Neural crest cell (in vitro differentiated cells): ENCODE data around the gene IPO13. TPM values are rescaled to one million over a fixed set of nuclear protein-coding genes. Genes with fewer than 3 reads are reported as not detected.

Experiments
- DNase-seq: peaks from one replicate; pipeline ENCODE4 v3.0.0; 2021; ENCODE audit warnings: low read depth, mixed read lengths, low spot score
- H3K27ac Mint-ChIP-seq: one replicate; pipeline ENCODE4 v1.8.0; 2021; ENCODE audit warnings: mild to moderate bottlenecking, mixed read lengths; ENCODE audit not compliant: unreplicated experiment
- H3K27me3 Mint-ChIP-seq: 2 replicates; pipeline ENCODE4 v1.8.0; 2021; ENCODE audit warnings: low read depth, mild to moderate bottlenecking, mixed read lengths
- H3K36me3 Mint-ChIP-seq: 2 replicates; pipeline ENCODE4 v1.8.0; 2021; ENCODE audit warnings: low read depth, mild to moderate bottlenecking, mixed read lengths
- H3K4me1 Mint-ChIP-seq: 2 replicates; pipeline ENCODE4 v1.8.0; 2021; ENCODE audit warnings: mixed read lengths
- H3K4me3 Mint-ChIP-seq: one replicate; pipeline ENCODE4 v1.8.0; 2021; ENCODE audit warnings: mild to moderate bottlenecking, mixed read lengths
- H3K9me3 Mint-ChIP-seq: 2 replicates; pipeline ENCODE4 v1.8.0; 2021; ENCODE audit warnings: mixed read lengths
- total RNA-seq: library from RNA; stranded (reverse); gene quantifications from 2 replicates; pipeline ENCODE4 v1.2.1, GENCODE V29; 2021
- TF ChIP-seq, protein P1 (sequence below): fragments of 200-600 bp; sonication (generic); conservative IDR thresholded peaks from 2 replicates; pipeline ENCODE4 v1.5.0; 2021; ENCODE audit warnings: antibody characterized with exemption, mild to moderate bottlenecking

Gene IPO13
- total RNA-seq, 1 donor from 2014 or later = 44.1 TPM

DNA sequence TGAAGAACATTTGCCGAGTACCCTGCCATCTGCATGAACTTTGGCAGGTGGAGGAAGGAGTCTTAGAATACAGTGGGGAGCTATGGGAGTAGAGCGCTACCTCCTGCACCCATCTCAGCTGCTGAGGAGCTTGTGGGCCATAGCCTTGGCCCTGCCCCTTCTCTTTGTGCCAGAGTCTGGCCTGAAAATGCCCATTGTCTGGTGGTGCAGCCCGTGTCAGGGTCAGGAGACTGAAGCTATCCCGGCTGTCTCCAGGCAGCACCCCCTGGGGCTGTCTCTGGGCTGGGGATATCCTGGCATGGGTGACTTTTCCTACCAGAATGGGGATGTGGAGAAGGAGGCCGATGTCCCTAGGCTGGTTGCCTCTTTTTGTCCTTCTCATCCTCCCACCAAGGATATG is 7.3 kb downstream of the IPO13 start:
- H3K36me3 Mint-ChIP-seq = peaks cover 7% of the 10 kb centered on the region
- no peak for DNase-seq
- H3K9me3 Mint-ChIP-seq = no peaks in the 10 kb centered on the region
- no peaks in the 10 kb centered on the region for H3K27me3 Mint-ChIP-seq
- H3K4me3 Mint-ChIP-seq = no peak overlapping the region
- no peak overlapping the region for H3K27ac Mint-ChIP-seq
- peaks cover 10% of the 10 kb centered on the region for H3K4me1 Mint-ChIP-seq
- TF ChIP-seq, protein P1, sequence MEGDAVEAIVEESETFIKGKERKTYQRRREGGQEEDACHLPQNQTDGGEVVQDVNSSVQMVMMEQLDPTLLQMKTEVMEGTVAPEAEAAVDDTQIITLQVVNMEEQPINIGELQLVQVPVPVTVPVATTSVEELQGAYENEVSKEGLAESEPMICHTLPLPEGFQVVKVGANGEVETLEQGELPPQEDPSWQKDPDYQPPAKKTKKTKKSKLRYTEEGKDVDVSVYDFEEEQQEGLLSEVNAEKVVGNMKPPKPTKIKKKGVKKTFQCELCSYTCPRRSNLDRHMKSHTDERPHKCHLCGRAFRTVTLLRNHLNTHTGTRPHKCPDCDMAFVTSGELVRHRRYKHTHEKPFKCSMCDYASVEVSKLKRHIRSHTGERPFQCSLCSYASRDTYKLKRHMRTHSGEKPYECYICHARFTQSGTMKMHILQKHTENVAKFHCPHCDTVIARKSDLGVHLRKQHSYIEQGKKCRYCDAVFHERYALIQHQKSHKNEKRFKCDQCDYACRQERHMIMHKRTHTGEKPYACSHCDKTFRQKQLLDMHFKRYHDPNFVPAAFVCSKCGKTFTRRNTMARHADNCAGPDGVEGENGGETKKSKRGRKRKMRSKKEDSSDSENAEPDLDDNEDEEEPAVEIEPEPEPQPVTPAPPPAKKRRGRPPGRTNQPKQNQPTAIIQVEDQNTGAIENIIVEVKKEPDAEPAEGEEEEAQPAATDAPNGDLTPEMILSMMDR = no peak

DNA sequence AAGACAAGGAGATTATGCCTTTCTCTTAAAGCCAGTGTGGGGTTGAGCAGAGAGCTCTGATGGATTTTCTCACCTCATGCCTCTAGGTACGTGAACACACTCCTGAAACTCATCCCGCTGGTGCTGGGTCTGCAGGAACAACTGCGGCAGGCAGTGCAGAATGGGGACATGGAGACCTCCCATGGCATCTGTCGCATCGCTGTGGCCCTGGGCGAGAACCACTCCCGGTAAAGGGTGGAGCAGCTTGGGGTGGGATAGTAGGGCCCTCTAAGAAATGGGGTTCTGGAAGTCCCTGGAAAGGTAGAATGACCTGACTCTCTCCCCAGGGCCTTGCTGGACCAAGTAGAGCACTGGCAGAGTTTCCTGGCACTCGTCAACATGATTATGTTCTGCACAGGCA is 9.5 kb downstream of the IPO13 start:
- no peaks in the 10 kb centered on the region for H3K9me3 Mint-ChIP-seq
- no peak for DNase-seq
- TF ChIP-seq, protein P1 = no peak
- peaks cover under 1% of the 10 kb centered on the region for H3K4me1 Mint-ChIP-seq
- H3K36me3 Mint-ChIP-seq = peaks cover 5% of the 10 kb centered on the region
- H3K27ac Mint-ChIP-seq = no peak overlapping the region
- no peaks in the 10 kb centered on the region for H3K27me3 Mint-ChIP-seq
- no peak overlapping the region for H3K4me3 Mint-ChIP-seq

DNA sequence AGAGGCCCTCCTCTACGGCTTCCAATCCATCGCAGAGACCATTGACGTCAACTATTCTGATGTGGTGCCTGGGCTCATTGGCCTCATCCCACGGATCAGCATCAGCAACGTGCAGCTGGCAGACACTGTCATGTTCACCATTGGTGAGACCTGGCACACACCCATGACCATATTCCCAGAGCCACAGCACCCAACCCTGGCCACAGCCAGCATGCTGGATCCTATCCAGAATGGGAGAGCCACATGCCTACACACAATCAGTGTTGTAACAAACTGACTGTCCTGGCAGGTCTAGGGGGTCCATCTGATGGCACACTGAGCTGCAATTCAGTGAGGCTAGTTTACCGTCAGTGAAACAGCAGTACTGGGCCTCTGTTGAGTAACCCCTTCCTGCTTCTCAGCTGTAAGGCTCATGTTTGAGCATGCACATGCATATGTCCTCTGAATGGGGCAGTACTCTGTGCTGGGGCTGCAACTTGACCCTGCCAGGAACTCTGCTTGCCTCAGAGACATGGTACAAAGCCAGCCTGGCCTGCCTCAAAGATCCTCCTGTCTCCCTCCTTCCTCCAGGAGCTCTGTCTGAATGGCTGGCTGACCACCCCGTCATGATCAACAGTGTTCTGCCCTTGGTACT is 10.8 kb downstream of the IPO13 start:
- peak overlapping the region; percentile 52 for H3K27ac Mint-ChIP-seq
- no peaks in the 10 kb centered on the region for H3K27me3 Mint-ChIP-seq
- no peak overlapping the region for H3K4me3 Mint-ChIP-seq
- TF ChIP-seq, protein P1 = no peak
- H3K9me3 Mint-ChIP-seq = no peaks in the 10 kb centered on the region
- no peak for DNase-seq
- peaks cover 5% of the 10 kb centered on the region for H3K36me3 Mint-ChIP-seq
- H3K4me1 Mint-ChIP-seq = no peaks in the 10 kb centered on the region

DNA sequence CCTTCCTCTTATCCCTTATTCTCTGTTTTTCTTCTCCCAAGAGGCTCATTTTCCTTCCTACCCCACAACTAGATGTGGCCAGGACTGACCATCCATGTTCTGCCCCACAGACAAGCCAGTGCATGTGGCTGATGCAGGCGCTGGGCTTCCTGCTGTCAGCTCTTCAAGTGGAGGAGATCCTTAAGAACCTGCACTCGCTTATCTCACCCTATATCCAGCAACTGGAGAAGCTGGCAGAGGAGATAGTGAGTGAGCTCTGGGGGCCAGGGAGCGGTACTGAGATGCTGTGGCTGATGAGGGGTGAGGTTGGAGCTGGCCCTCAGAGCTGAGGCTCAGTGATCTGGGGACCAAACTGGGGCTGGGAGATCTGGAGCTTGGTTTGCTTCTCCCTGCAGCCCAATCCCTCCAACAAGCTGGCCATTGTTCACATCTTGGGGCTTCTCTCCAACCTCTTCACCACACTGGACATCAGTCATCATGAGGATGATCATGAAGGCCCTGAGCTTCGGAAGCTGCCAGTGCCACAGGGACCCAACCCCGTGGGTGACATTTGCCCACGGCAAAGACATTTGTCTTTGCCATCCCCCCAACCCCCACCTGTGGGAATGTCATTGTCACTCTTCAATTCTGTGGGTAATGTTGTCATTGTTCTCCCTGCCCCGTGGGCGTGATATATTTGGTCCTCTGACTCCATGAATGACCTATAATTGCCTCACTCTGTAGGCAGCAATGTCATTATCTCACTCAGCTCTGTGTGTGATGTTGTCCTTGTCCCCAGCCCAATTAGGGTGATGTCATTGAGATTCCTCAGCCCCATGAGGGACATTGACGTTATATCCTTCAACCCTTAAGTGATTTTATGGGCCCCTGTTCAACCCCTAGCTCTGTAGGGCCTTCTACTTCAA is 11.9 kb downstream of the IPO13 start:
- H3K27me3 Mint-ChIP-seq = no peaks in the 10 kb centered on the region

DNA sequence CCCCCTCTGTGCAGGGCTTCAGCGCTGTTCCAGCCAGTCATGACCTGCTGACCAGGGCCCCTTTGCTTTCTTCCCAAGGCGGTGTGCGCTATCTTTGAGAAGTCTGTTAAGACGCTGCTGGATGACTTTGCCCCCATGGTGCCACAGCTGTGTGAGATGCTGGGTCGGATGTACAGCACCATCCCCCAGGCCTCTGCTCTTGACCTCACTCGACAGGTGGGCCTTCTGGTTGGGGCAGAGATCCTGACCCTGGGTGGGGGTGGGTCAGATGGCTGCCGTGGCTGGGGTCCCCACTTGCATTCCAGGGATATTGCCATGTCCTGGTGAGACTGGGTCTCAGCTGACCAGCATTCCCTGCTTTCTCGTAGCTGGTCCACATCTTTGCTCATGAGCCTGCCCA is 14.0 kb downstream of the IPO13 start:
- no peaks in the 10 kb centered on the region for H3K9me3 Mint-ChIP-seq
- DNase-seq = no peak
- H3K4me1 Mint-ChIP-seq = no peaks in the 10 kb centered on the region
- TF ChIP-seq, protein P1 = no peak
- H3K36me3 Mint-ChIP-seq = peaks cover 5% of the 10 kb centered on the region
- no peaks in the 10 kb centered on the region for H3K27me3 Mint-ChIP-seq
- no peak overlapping the region for H3K27ac Mint-ChIP-seq
- H3K4me3 Mint-ChIP-seq = no peak overlapping the region

More for the DNA sequence above, 11.9 kb downstream of the IPO13 start:
- no peak for DNase-seq
- TF ChIP-seq, protein P1 = no peak
- Mint-ChIP-seq H3K4me3 (no peak overlapping the region), H3K36me3 (peaks cover 5% of the 10 kb centered on the region), H3K4me1 (no peaks in the 10 kb centered on the region), H3K27ac (peak overlapping the region; percentile 81), H3K9me3 (no peaks in the 10 kb centered on the region)
